GM12891 (cell line): ENCODE data around the gene GLP2R.

Experiments
- POLR2A ChIP-seq: IDR thresholded peaks from 2 replicates; pipeline ENCODE4 v1.6.1; 2011; ENCODE audit warnings: low read depth, low read length, control low read depth
- POLR2AphosphoS5 ChIP-seq: IDR thresholded peaks from 2 replicates; pipeline ENCODE4 v1.6.1; 2011; ENCODE audit warnings: low read depth, low read length, control low read depth
- POU2F2 ChIP-seq: IDR thresholded peaks from 2 replicates; pipeline ENCODE4 v1.6.1; 2011; ENCODE audit warnings: low read depth, mild to moderate bottlenecking, control low read depth, low read length, moderate library complexity
- TAF1 ChIP-seq: IDR thresholded peaks from 2 replicates; pipeline ENCODE4 v1.6.1; 2011; ENCODE audit warnings: low read depth, low read length, control low read depth

DNA sequence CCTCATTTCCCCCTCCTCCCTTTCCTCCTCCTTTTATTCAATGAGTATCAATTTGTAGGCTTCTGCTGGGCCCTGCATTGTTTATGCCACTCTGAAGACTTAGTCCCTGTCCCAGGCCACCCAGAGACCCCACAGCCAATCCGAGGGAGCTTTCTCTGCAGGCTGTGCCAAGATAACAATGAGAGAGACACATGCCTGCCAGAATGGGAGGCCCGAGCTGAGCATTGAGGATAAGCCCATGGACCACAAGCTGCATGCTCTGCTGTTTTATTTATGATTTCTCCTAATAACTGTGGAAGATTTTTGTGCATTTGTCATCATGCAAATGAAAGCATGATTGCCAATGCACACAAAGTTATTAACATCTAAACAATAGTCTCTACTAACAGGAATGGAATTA lies 76.4 kb downstream of the GLP2R start:
- TF ChIP-seq TAF1 (no peak), POLR2AphosphoS5 (no peak), POLR2A (no peak), POU2F2 (no peak)
